ENCODE results near the gene MYOM3.

The MYOM3 gene

GRCh38 chr1:24065304-24065703 is 46.6 kb downstream of the MYOM3 start:
- H3K27ac ChIP-seq: no peak overlapping the region
- no peak for TF ChIP-seq CTCF (conservative IDR thresholded peaks at IDR 0.05)
- no peak for TF ChIP-seq ZFX (IDR thresholded peaks at IDR 0.05)

- TF ChIP-seq ZFX (IDR thresholded peaks at IDR 0.05): no peak
- TF ChIP-seq CTCF (conservative IDR thresholded peaks at IDR 0.05): no peak
- H3K27ac ChIP-seq: no peak overlapping the region
Observed at GRCh38 chr1:24062221-24062620, 49.7 kb downstream of the MYOM3 start.

GRCh38 chr1:24060482-24060881 is 51.5 kb downstream of the MYOM3 start:
- no peak for TF ChIP-seq CTCF (conservative IDR thresholded peaks at IDR 0.05)
- no peak for TF ChIP-seq ZFX (IDR thresholded peaks at IDR 0.05)
- no peak overlapping the region for H3K27ac ChIP-seq

- no peak overlapping the region for H3K27ac ChIP-seq
- TF ChIP-seq CTCF (conservative IDR thresholded peaks at IDR 0.05) (no peak), ZFX (IDR thresholded peaks at IDR 0.05) (no peak)
Observed at GRCh38 chr1:24058671-24059455, 53.1 kb downstream of the MYOM3 start.

GRCh38 chr1:24057171-24057570 is 54.8 kb downstream of the MYOM3 start:
- no peak for TF ChIP-seq ZFX (IDR thresholded peaks at IDR 0.05)
- TF ChIP-seq CTCF (conservative IDR thresholded peaks at IDR 0.05): no peak
- H3K27ac ChIP-seq: no peak overlapping the region

GRCh38 chr1:24055681-24056080 is 56.3 kb downstream of the MYOM3 start:
- H3K27ac ChIP-seq: no peak overlapping the region
- no peak for TF ChIP-seq ZFX (IDR thresholded peaks at IDR 0.05)
- no peak for TF ChIP-seq CTCF (conservative IDR thresholded peaks at IDR 0.05)

GRCh38 chr1:24052220-24052619 is 59.7 kb downstream of the MYOM3 start:
- H3K27ac ChIP-seq: no peak overlapping the region
- no peak for TF ChIP-seq CTCF (conservative IDR thresholded peaks at IDR 0.05)
- no peak for TF ChIP-seq ZFX (IDR thresholded peaks at IDR 0.05)
